ENCODE results near the gene NAA60. TPM values are rescaled to one million over a fixed set of nuclear protein-coding genes. Genes with fewer than 3 reads are reported as not detected.
"Not testable (repeated sequence)": the region's sequence is repeated elsewhere in the genome, so short reads cannot be mapped to it uniquely, and the experiment has no call there.

Gene NAA60
- total RNA-seq, 2 donors from 2014 or later = 28.3 to 36.3 TPM

DNA sequence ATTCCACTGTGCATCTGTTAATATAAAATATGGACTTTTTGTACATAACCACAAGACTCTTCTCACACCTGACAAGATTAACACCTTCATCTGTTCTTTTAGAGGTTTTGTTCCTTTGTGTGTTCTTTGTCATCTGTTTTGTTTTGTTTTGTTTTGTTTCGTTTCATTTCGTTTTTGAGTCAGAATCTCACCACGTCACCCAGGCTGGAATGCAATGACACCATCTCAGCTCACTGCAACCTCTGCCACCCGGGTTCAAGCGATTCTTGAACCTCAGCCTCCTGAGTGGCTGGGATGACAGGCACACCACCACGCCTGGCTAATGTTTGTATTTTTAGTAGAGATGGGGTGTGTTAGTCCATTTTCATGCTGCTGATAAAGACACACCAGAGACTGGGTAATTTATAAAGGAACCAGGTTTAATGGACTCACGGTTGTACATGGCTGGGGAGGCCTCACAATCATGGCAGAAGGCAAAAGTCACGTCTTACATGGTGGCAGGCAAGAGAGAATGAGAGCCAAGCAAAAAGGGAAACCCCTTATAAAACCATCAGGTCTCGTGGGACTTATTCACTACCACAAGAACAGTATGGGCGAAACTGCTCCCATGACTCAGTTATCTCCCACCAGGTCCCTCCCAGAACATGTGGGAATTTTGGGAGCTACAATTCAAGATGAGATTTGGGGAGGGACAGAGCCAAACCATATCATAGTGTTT is 29.6 kb downstream of the NAA60 start:
- Histone ChIP-seq H3K4me3 (no peak overlapping the region), H3K4me1 (peaks cover 25% of the 10 kb centered on the region), H3K9me3 (no peaks in the 10 kb centered on the region), H3K36me3 (replicated peaks in 1 of 2; ENCODE audit: insufficient read depth in 1 of 2, low read depth in 2 of 2) (no peaks in the 10 kb centered on the region), H3K27me3 (no peaks in the 10 kb centered on the region), H3K27ac (no peak overlapping the region)
- no peak for ATAC-seq
- WGBS, 2 donors = 88% methylated on average over 10 of the region's 10 CpGs
- no peak for TF ChIP-seq CTCF (IDR thresholded peaks at IDR 0.05)
- no peak for TF ChIP-seq POLR2A (IDR thresholded peaks at IDR 0.05)
- no peak for DNase-seq
- intact Hi-C loops (cut with DNase I) = no loop called here

GRCh38 chr16:3473596-3473943 is 30.1 kb downstream of the NAA60 start:
- H3K4me1 ChIP-seq = peaks cover 20% of the 10 kb centered on the region
- H3K9me3 ChIP-seq; ATAC-seq; H3K4me3 ChIP-seq; DNase-seq; intact Hi-C loops (cut with DNase I); H3K27ac ChIP-seq; H3K27me3 ChIP-seq; H3K36me3 ChIP-seq (replicated peaks in 1 of 2; ENCODE audit: insufficient read depth in 1 of 2, low read depth in 2 of 2): not testable (repeated sequence)
- WGBS, 2 donors = 81 to 97% methylated on average over 2 to 3 of the region's 3 CpGs

DNA sequence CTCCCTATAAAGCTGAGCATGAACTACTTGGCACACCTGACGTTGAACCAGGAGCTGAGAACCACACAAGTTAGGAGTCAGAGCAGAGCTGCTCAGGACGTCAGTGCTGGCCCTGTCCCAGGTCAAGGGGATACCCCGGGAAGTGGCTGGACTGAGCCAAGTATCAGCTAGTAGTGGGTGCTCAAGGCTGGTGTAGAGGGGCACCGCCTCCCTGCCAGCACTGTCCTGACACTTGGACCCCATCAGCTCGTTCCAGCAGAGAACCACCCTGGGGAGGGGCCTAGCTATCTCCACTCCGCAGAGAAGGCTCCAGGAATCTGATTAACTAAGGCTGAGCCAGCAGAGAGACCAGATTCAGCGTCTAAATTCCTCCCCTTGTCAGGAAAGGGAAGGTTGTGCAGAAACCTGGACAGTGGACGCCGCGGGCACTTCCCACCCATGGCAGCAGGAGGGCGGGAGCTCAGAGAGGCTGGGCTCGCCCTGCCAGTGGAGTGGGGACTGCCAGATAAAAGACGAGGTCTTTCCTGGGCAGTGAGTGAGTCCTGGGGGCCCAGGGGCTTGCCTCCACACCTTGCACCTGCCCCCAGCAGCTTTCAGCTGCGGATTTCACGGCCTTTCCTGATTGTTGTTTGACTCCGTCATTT is 30.8 kb downstream of the NAA60 start:
- ATAC-seq = peak; percentile 31
- no peak overlapping the region for H3K4me3 ChIP-seq
- H3K27ac ChIP-seq = no peak overlapping the region
- no peak for DNase-seq
- no peaks in the 10 kb centered on the region for H3K36me3 ChIP-seq (replicated peaks in 1 of 2; ENCODE audit: insufficient read depth in 1 of 2, low read depth in 2 of 2)
- WGBS, 2 donors = 69 to 70% methylated on average over 9 to 16 of the region's 16 CpGs
- TF ChIP-seq POLR2A (IDR thresholded peaks at IDR 0.05) (no peak), CTCF (IDR thresholded peaks at IDR 0.05) (no peak)
- H3K27me3 ChIP-seq = no peaks in the 10 kb centered on the region
- no peaks in the 10 kb centered on the region for H3K9me3 ChIP-seq
- peaks cover 16% of the 10 kb centered on the region for H3K4me1 ChIP-seq
- intact Hi-C loops (cut with DNase I) = no loop called here

- ATAC-seq, H3K27ac ChIP-seq: not testable (repeated sequence)
- WGBS, 2 donors = 96 to 99% methylated on average over 7 of the region's 7 CpGs
Observed at GRCh38 chr16:3474870-3475269, 31.4 kb downstream of the NAA60 start.

GRCh38 chr16:3475604-3476375 is 32.3 kb downstream of the NAA60 start:
- peaks cover 8% of the 10 kb centered on the region for H3K4me1 ChIP-seq
- no peak overlapping the region for H3K27ac ChIP-seq
- no peaks in the 10 kb centered on the region for H3K9me3 ChIP-seq
- peaks cover 0 to 5% of the 10 kb centered on the region in 2 donors for H3K36me3 ChIP-seq (replicated peaks in 1 of 2; ENCODE audit: insufficient read depth in 1 of 2, low read depth in 2 of 2)
- H3K4me3 ChIP-seq = no peak overlapping the region
- no peaks in the 10 kb centered on the region for H3K27me3 ChIP-seq
- WGBS, 2 donors = 90 to 97% methylated on average over 16 to 28 of the region's 29 CpGs
- intact Hi-C loops (cut with DNase I) = no loop called here
- ATAC-seq (no peak), DNase-seq (no peak)
- no peak for TF ChIP-seq POLR2A (IDR thresholded peaks at IDR 0.05)
- no peak for TF ChIP-seq CTCF (IDR thresholded peaks at IDR 0.05)

More at GRCh38 chr16:3474870-3475269, 31.4 kb downstream of the NAA60 start:
- H3K36me3 ChIP-seq (replicated peaks in 1 of 2; ENCODE audit: insufficient read depth in 1 of 2, low read depth in 2 of 2); H3K4me3 ChIP-seq; H3K4me1 ChIP-seq; H3K27me3 ChIP-seq; DNase-seq; intact Hi-C loops (cut with DNase I); H3K9me3 ChIP-seq: not testable (repeated sequence)

Data from body of pancreas (tissue), 4 donors.